ENCODE results near the gene HPS1. TPM values are rescaled to one million over a fixed set of nuclear protein-coding genes. Genes with fewer than 3 reads are reported as not detected.

Gene HPS1
- total and polyA plus RNA-seq, 2 of the 8 experiments (the other 6 are each of a cell fraction or from before 2014, with no cell fraction given), result 38.7 to 61.7 TPM

GRCh38 chr10:98417973-98418664, 28.6 kb downstream of the HPS1 start:
- Histone ChIP-seq H3K9me3 (ENCODE audit: insufficient read depth in 2 of 2, low read depth in 1 of 2, low read length in 1 of 2) (no peaks in the 10 kb centered on the region), H3K56ac (replicated peaks; ENCODE audit: insufficient read length, low read depth, low read length) (no peak overlapping the region), H3K27me3 (replicated peaks in 1 of 4; ENCODE audit: control insufficient read depth in 3 of 4, extremely low read depth in 1 of 4, insufficient read depth in 3 of 4, low read length in 3 of 4) (no peaks in the 10 kb centered on the region), H4K5ac (ENCODE audit: insufficient read length, low read depth, low read length) (no peak overlapping the region), H3K27ac (ENCODE audit: low read depth, low read length) (no peak overlapping the region), H3K23me2 (ENCODE audit: low read depth, low read length) (no peaks in the 10 kb centered on the region; the same call in 1 of the 2 replicates), H3K4me2 (ENCODE audit: insufficient read depth in 1 of 2, low read depth in 2 of 2, low read length in 2 of 2) (no peak overlapping the region), H4K20me1 (replicated peaks in 1 of 2; ENCODE audit: control insufficient read depth in 1 of 2, insufficient read depth in 2 of 2, low read length in 2 of 2) (peaks cover 0 to 2% of the 10 kb centered on the region in 2 experiments), H4K91ac (replicated peaks; ENCODE audit: insufficient read length, low read length) (no peak overlapping the region), H3K79me2 (ENCODE audit: control insufficient read depth in 1 of 2, insufficient read depth in 2 of 2, low read length in 2 of 2) (no peaks in the 10 kb centered on the region), H3K4me1 (replicated peaks in 1 of 4; ENCODE audit: control insufficient read depth in 3 of 4, insufficient read depth in 4 of 4, low read length in 3 of 4) (peaks cover 0 to 10% (median 3%) of the 10 kb centered on the region in 4 experiments; a peak in 6 of 7 replicates), H4K8ac (ENCODE audit: extremely low read depth, insufficient read depth, low read length) (no peak overlapping the region; the same call in 1 of the 2 replicates), H3K18ac (ENCODE audit: extremely low read depth, low read length) (no peak overlapping the region), H2BK15ac (ENCODE audit: low read length) (no peak overlapping the region), H2BK5ac (ENCODE audit: low read depth, low read length) (no peak overlapping the region), H3K4me3 (ENCODE audit: extremely low read depth in 1 of 4, insufficient read depth in 2 of 4, low read depth in 3 of 4, low read length in 4 of 4) (no peak overlapping the region), H3K4ac (replicated peaks; ENCODE audit: insufficient read length, low read depth, low read length) (no peak overlapping the region), H2AFZ (ENCODE audit: low read length) (no peak overlapping the region), H3K36me3 (ENCODE audit: control insufficient read depth in 2 of 4, insufficient read depth in 4 of 4, low read length in 3 of 4) (peaks cover 0 to 6% (median 2%) of the 10 kb centered on the region in 4 experiments; a peak in 4 of 8 replicates), H2BK12ac (ENCODE audit: low read depth, low read length) (no peak overlapping the region), H2BK20ac (ENCODE audit: low read length) (no peak overlapping the region), H2BK120ac (replicated peaks; ENCODE audit: low read depth, low read length) (no peak overlapping the region), H3K79me1 (ENCODE audit: low read depth, low read length) (no peaks in the 10 kb centered on the region), H3K23ac (ENCODE audit: insufficient read length) (no peak overlapping the region), H3K14ac (ENCODE audit: insufficient read length) (no peak overlapping the region), H2AK5ac (ENCODE audit: low read depth, low read length) (no peak overlapping the region), H3K9ac (replicated peaks in 1 of 4; ENCODE audit: extremely low read depth in 1 of 4, low read depth in 3 of 4, low read length in 3 of 4) (no peak overlapping the region)
- no peak for TF ChIP-seq CHD1 (IDR thresholded peaks at IDR 0.05; ENCODE audit: low read depth, low read length)
- no peak for TF ChIP-seq TAF7 (optimal IDR thresholded peaks at IDR 0.05; ENCODE audit: borderline replicate concordance, low read depth, low read length)
- CTCF ChIA-PET (ENCODE audit: partially characterized antibody), result interaction anchor here (1.4 to 6.9 kb wide), 2 partner anchors 7 to 15 kb away, joined by 4 to 69 read pairs; no protein-coding TSS in a partner anchor
- POLR2A ChIA-PET (ENCODE audit: partially characterized antibody), result no interaction called here
- WGBS, 2 experiments (ENCODE audit: extremely low coverage in 1 of 2, insufficient coverage in 1 of 2, insufficient read length in 1 of 2, insufficient replicate concordance in 2 of 2, low coverage in 1 of 2, low lambda C conversion rate in 2 of 2, missing lambda C conversion rate in 1 of 2), result 84% methylated on average over 17 of the region's 21 CpGs; no CpG with 5 or more reads in 1 of the 2 experiments
- FAIRE-seq (no peak), DNase-seq (ENCODE audit: low read depth in 1 of 2, low spot score in 2 of 2) (no peak)

Measured in H1 (cell line).